K562 (cell line): ENCODE data around the gene PLCB3. TPM values are rescaled to one million over a fixed set of nuclear protein-coding genes. Genes with fewer than 3 reads are reported as not detected.

Experiments used
- CBX5 ChIP-seq: IDR thresholded peaks from 2 replicates; pipeline ENCODE4 v1.6.1; 2014; ENCODE audit warnings: low read depth, borderline replicate concordance
- CCAR2 ChIP-seq: fragments of 200-400 bp; formaldehyde crosslinking; IDR thresholded peaks from 2 replicates; pipeline ENCODE4 v1.6.1; 2017; ENCODE audit warnings: mild to moderate bottlenecking, low read depth, low read length
- CHD4 ChIP-seq: fragments of 200-600 bp; sonication (generic); IDR thresholded peaks from 3 replicates; pipeline ENCODE4 v1.6.1; 2012; ENCODE audit warnings: low read depth, mild to moderate bottlenecking, mixed read lengths, low read length, inconsistent platforms; ENCODE audit not compliant: insufficient read depth, insufficient replicate concordance, poor library complexity, severe bottlenecking
- CREM ChIP-seq: IDR thresholded peaks from 2 replicates; pipeline ENCODE4 v1.6.1; 2014; ENCODE audit warnings: antibody characterized with exemption, low read depth
- HNRNPK ChIP-seq: fragments of 200-400 bp; formaldehyde crosslinking; IDR thresholded peaks from one replicate; pipeline ENCODE4 v1.6.1; 2018; ENCODE audit warnings: mild to moderate bottlenecking, low read depth, low read length; ENCODE audit not compliant: poor library complexity, severe bottlenecking
- PCBP1 ChIP-seq: fragments of 200-400 bp; formaldehyde crosslinking; IDR thresholded peaks from 2 replicates; pipeline ENCODE4 v1.6.1; 2018; ENCODE audit warnings: mild to moderate bottlenecking, low read depth, low read length; ENCODE audit not compliant: poor library complexity, severe bottlenecking
- SRF ChIP-seq, 2 experiments: fragments of 250-450, 450-650 bp in 1 of 2; sonication (Bioruptor Pico) in 1 of 2; sonication (generic) in 1 of 2; formaldehyde crosslinking; IDR thresholded peaks; 2 replicates each; pipeline versions ENCODE4 v1.5.0 to v1.5.1; 2020 to 2022; ENCODE audit warnings: mild to moderate bottlenecking in 1 of 2, missing genetic modification reagents in 1 of 2
- SRSF7 ChIP-seq: fragments of 200-400 bp; formaldehyde crosslinking; optimal IDR thresholded peaks from 2 replicates; pipeline ENCODE3; 2017; ENCODE audit warnings: mild to moderate bottlenecking, low read depth, low read length
- ZFP36 ChIP-seq: fragments of 150-350 bp; IDR thresholded peaks from 2 replicates; pipeline ENCODE4 v1.6.1; 2018; ENCODE audit warnings: low read length, low read depth; ENCODE audit not compliant: partially characterized antibody
- polyA plus RNA-seq, 8 experiments: library from polyadenylated mRNA; depleted of rRNA in 4 of 8; stranded (reverse) in 5 of 8; unstranded in 3 of 8; fragments of >200 nt; fragmentation: Nextera tagmentation in 2 of 8; fragmentation: Illumina TruSeq in 1 of 8; extraction: Ambion mirVana in 2 of 8; extraction: Trizol in 1 of 8; gene quantifications; 2 replicates each; pipeline versions ENCODE4 v1.2.1 to v1.2.3, GENCODE V29; 2011 to 2014; ENCODE audit warnings: inconsistent platforms in 1 of 8, missing spikeins in 1 of 8
- total RNA-seq, 7 experiments: library from RNA; depleted of rRNA in 6 of 7; stranded (reverse); fragments of >200 nt in 6 of 7; fragmentation: Illumina TruSeq in 2 of 7; extraction: Trizol in 2 of 7; gene quantifications; 2 replicates each; pipeline versions ENCODE4 v1.2.1 to v1.2.3, GENCODE V29; 2011 to 2021; ENCODE audit warnings: low replicate concordance in 1 of 7
- TF ChIP-seq, protein P1 (sequence below), 2 experiments: fragments of 450-650 bp in 1 of 2; sonication (generic) in 1 of 2; formaldehyde crosslinking in 1 of 2; IDR thresholded peaks; 2 replicates each; pipeline versions ENCODE4 v1.7.1 to v1.9.0; 2016 to 2022; ENCODE audit warnings: inconsistent platforms in 1 of 2, mild to moderate bottlenecking in 1 of 2, missing genetic modification reagents in 1 of 2

PLCB3 gene
- total and polyA plus RNA-seq, 9 of the 15 experiments (the other 6 are each of a cell fraction or from before 2014, with no cell fraction given), result 0.31 to 44.8 (median 14.6) TPM

DNA sequence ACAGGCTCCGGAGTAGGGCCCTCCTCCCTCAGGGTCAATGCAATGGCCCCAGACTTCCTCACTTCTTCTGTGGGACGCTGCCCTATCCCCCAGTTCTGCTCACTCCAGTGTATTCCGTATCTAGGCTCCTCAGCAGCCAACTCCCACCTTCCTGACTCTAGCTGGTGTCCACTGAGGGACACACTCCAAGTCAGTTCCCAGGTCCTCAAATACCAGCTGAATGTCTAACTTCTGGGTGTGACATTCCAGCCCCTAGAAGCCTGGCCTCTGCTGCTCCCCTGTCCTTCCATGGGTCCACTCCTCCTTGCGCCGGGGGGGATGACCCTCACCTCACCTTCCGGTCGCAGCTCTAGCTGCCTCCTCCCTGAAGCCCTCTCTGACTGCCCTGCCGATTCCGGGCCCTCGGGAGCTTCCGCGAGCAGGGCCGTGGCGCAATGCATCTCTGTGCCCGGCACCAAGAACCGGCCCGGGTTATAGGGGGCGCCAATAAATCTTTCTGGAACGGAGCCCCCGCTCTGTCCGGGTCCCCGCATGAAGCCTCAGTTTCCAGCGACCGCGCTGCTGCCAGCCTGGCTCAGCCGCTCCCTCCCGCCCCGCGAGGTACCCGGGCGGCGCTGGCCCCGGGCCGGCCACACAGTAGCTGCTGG, 17.7 kb downstream of the PLCB3 start (continued):
- no peak for TF ChIP-seq SRSF7
- TF ChIP-seq SRF (CRISPR knock-in tag; IDR thresholded peaks at IDR 0.05), result 0 out of 4 replicates have a peak, but pooled peaks of 1 of the 2 experiments have one; percentile 20
- no peak for TF ChIP-seq CBX5
- TF ChIP-seq ZFP36, result peak; percentile 100
- TF ChIP-seq HNRNPK, result no peak
- peak; percentile 10 for TF ChIP-seq CHD4
- TF ChIP-seq, protein P1, sequence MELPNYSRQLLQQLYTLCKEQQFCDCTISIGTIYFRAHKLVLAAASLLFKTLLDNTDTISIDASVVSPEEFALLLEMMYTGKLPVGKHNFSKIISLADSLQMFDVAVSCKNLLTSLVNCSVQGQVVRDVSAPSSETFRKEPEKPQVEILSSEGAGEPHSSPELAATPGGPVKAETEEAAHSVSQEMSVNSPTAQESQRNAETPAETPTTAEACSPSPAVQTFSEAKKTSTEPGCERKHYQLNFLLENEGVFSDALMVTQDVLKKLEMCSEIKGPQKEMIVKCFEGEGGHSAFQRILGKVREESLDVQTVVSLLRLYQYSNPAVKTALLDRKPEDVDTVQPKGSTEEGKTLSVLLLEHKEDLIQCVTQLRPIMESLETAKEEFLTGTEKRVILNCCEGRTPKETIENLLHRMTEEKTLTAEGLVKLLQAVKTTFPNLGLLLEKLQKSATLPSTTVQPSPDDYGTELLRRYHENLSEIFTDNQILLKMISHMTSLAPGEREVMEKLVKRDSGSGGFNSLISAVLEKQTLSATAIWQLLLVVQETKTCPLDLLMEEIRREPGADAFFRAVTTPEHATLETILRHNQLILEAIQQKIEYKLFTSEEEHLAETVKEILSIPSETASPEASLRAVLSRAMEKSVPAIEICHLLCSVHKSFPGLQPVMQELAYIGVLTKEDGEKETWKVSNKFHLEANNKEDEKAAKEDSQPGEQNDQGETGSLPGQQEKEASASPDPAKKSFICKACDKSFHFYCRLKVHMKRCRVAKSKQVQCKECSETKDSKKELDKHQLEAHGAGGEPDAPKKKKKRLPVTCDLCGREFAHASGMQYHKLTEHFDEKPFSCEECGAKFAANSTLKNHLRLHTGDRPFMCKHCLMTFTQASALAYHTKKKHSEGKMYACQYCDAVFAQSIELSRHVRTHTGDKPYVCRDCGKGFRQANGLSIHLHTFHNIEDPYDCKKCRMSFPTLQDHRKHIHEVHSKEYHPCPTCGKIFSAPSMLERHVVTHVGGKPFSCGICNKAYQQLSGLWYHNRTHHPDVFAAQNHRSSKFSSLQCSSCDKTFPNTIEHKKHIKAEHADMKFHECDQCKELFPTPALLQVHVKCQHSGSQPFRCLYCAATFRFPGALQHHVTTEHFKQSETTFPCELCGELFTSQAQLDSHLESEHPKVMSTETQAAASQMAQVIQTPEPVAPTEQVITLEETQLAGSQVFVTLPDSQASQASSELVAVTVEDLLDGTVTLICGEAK (IDR thresholded peaks at IDR 0.05), result peak; percentile 55; the same call in 1 of the 2 replicates
- TF ChIP-seq, protein P1 (CRISPR knock-in tag; IDR thresholded peaks at IDR 0.05), result no peak
- no peak for TF ChIP-seq CCAR2
- peak; percentile 71 for TF ChIP-seq CREM
- TF ChIP-seq PCBP1, result no peak
